ENCODE data around the gene SMG5.
"Not testable (repeated sequence)": the region's sequence is repeated elsewhere in the genome, so short reads cannot be mapped to it uniquely, and the experiment has no call there.

Gene SMG5

DNA sequence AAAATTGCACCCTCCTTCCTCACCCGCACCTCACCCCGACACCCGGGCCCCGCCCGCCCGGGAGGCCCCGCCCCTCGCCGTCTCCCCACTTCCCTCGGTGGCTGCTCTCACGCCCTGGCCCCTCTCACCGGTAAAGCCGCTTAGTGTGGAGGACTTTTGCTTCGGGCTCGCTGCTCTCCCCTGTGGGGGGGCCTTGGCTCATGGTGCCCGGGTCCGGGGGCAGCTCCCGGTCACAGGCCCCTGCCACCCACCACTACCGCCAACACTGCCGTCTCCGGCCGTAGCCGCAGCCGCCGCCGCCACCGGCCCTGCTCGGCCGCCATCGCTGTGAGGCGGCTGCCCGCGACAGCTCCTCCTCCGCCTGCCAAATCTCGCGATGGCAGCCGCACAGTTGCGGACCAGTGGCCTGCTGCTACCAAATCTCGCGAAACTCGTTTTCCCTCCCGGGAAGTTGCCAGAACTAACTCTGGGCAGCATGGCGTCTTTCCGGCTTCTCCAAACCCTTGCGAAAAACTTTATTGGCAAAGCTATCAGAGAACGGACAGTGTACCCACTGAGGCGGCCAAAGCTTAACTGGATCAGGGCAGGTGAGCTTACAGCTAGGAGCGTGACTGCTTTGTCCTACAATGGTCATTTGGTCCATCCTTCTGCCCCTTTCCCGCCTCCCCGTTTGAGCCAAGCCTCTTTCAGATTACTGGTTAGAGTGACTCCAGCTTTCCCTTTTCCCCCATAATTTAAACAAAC lies at the start of gene SMG5:
Gene SMG5 (minus strand): TSS at position 347 of the 744 bp plus-strand sequence. CDS start 145 bp downstream, at position 202.
- peak; percentile 95 for DNase-seq (ENCODE audit: low read depth)

- not testable (repeated sequence) for DNase-seq (ENCODE audit: low read depth)
Measured at GRCh38 chr1:156323179-156323578, 40.6 kb upstream of the SMG5 start.

- DNase-seq (ENCODE audit: low read depth): no peak
Measured at GRCh38 chr1:156320560-156320959, 37.9 kb upstream of the SMG5 start.

- no peak for DNase-seq (ENCODE audit: low read depth)
Measured at GRCh38 chr1:156319664-156320063, 37.0 kb upstream of the SMG5 start.

GRCh38 chr1:156316909-156317308 lies 34.3 kb upstream of the SMG5 start:
- no peak for DNase-seq (ENCODE audit: low read depth)

DNA sequence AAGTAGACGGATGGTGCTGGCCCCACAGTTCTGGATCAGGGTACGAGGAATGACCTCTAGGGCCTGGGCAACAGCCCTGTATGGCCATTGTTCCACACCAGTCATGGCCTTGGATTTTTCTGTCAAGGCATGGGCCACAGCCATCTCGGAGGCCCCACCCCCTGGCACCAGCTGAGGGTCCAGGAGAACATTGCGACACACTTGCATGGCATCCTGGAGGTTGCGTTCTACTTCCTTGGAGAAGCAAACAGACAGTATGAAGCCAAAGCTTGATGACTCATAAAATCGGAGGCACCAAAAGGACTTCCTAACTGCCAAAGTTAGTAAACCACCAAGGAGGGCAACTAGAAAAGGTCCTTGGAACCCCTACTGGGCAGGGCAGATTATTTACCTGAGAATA lies 28.3 kb upstream of the SMG5 start:
- DNase-seq (ENCODE audit: low read depth): no peak

- no peak for DNase-seq (ENCODE audit: low read depth)
Measured at GRCh38 chr1:156308078-156308477, 25.5 kb upstream of the SMG5 start.

GRCh38 chr1:156305215-156305614 lies 22.6 kb upstream of the SMG5 start:
- DNase-seq (ENCODE audit: low read depth): no peak

DNA sequence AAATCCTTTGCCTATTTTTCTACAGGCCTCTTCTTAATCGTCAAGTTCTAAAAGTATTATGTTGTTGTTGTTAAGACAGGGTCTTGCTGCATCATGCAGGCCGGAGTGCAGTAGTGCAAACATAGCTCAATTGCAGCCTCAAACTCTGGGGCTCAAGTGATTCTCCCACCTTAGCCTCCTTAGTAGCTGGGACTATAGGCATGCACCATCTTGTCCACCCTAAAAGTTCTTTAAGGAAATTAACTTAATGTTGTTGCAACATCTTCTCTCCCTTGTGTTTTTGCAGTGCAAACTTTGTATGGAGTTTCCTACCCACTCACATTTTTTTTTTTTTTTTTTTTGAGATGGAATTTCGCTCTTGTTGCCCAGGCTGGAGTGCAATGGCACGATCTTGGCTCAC lies 20.6 kb upstream of the SMG5 start:
- no peak for DNase-seq (ENCODE audit: low read depth)

DNA sequence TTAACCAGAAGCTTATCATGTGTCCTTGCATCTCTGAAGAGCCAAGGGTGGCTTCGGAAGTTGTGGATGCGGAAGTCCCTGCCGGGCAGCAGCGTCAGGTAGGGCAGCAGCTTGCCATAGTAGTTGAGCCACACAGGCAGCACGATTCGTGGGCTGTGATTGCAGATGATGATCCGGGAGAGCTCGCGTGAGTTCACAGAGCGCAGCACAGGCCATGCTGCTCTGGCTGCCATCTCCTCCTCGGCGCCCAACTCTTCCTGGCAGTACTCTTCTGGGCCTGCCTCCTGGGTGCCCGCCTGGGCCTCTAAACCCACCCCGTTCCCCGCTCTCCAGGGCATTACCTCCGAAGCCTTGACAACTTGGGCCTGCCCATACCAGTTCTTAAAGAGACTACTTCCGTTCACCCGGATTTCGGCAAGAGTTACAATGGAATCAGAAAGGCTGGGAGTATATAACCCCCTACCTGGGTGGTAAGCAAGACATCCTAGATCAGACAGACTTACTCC lies 16.3 kb upstream of the SMG5 start, which contains the start of gene VHLL:
Gene VHLL (minus strand): TSS at position 456 of the 506 bp plus-strand sequence. CDS start 118 bp downstream, at position 338.
- no peak for DNase-seq (ENCODE audit: low read depth)

- DNase-seq (ENCODE audit: low read depth): peak; percentile 24
Measured at GRCh38 chr1:156295391-156295947, 12.8 kb upstream of the SMG5 start, which contains the start of gene GLMP. Gene GLMP (minus strand): TSS chr1:156295679. CDS start chr1:156295645, 34 bp downstream.

DNA sequence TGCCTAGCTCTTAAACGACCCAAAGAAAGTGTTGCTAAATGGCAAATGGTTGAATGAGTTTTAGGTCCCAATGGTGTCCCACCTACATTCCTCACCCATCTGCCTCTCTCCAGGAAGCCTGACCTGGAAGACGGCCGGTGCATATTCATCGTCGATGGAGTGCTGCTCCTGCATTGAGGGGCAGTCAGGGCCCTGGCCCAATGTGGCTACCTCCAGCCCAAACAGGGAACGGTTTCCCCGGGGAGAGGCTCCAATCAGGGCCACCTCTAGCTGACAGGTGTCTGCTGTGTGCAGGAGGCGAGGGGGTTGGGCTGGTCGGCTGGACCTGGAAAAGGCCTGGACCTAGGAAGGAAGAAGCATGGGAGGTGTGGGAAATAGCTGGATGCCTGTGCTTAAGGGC lies 11.3 kb upstream of the SMG5 start:
- DNase-seq (ENCODE audit: low read depth): no peak

DNA sequence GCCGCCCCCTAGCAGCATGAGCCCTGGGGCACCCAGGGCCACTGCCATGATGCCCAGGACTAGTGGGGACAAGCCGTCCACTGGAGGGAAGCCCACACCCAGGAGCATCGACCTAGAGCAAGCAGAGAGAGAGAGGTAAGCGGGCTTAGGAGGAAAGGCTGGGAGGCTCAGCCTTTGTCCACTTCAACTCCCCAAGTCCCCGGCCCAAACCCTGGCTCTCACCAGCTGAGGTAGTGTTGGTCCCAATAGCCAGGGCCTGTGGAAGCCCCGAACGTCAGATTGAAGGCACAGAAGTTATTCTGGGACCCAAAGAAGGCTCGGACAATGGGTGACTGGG lies 10.4 kb upstream of the SMG5 start:
- no peak for DNase-seq (ENCODE audit: low read depth)

- DNase-seq (ENCODE audit: low read depth): no peak
Measured at GRCh38 chr1:156291226-156292061, 8.8 kb upstream of the SMG5 start.

DNA sequence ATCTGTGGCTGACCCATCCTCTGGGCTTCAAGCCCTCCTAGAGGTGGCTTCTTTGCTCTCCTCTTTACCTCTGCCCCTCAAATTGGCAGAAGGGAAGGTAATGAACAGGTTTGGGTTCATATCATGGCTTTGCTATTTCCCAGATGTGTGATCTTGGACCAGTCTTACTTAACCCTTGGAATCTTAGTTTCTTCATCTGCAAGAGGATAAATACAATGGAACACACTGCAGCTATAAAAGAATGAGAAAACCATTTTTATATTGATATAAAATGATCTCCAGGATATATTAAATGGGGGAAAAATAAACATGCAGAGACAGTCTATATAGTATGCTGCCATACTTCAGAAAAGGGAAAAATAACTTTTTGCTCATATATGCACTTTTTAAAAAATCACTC lies 7.2 kb upstream of the SMG5 start:
- no peak for DNase-seq (ENCODE audit: low read depth)

- no peak for DNase-seq (ENCODE audit: low read depth)
Measured at GRCh38 chr1:156286061-156286460, 3.4 kb upstream of the SMG5 start.

GRCh38 chr1:156285437-156285836 lies 2.8 kb upstream of the SMG5 start:
- DNase-seq (ENCODE audit: low read depth): no peak

GRCh38 chr1:156284757-156285156 lies 2.1 kb upstream of the SMG5 start:
- DNase-seq (ENCODE audit: low read depth): no peak

DNA sequence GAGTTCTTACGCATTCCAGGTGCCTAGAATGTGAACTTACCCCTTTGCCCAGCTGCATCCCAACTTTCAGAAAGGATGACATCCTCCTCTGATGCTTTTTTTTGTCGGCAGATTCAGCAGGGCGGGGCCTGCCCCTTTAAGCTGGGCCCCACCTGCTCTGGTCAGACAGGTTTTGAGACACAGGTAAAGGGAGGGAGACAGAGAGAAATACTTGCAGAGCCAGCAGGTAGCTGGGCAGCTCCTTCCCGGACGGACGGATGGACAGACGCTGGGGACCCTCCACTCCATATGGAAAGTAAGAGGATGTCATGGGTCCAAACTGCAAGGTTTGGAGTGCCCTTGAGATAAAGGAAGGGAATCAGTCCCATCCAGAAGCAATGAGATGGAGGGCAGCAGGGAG lies 1.5 kb upstream of the SMG5 start, which contains the start of gene TMEM79:
Gene TMEM79 (plus strand): TSS at position 214 of the 400 bp plus-strand sequence. CDS start 902 bp downstream, outside the sequence.
- DNase-seq (ENCODE audit: low read depth): no peak

DNA sequence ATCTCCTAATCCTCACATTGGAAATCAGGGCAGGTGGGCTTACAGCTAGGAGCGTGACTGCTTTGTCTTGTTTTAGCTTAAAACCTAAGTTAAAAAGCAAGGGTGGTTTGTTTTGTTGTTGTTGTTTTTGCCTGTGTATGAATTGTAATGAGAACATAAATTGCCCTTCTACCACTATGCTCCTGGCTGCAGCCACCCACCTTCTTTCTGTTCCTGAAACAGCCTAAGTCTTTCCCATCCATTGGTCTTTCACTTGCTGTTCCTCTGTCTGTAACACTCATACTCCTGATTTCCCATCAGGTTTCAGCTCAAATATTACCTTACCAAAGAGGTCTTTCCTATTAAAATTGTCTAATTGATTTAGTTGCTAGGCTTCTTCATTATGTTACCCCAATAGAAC lies 896 bp upstream of the SMG5 start:
- no peak for DNase-seq (ENCODE audit: low read depth)

GRCh38 chr1:156281693-156282478 lies 739 bp downstream of the SMG5 start:
- DNase-seq (ENCODE audit: low read depth): no peak

- no peak for DNase-seq (ENCODE audit: low read depth)
Measured at GRCh38 chr1:156281281-156281680, 1.3 kb downstream of the SMG5 start.
